Upper lobe of left lung (tissue), 4 donors: Measurements from ENCODE around the gene RELL1.

ENCODE experiments used
- EP300 ChIP-seq, 4 donors: sonication (generic); formaldehyde crosslinking; IDR thresholded peaks; one replicate each; pipeline ENCODE4 v1.5.1; 2017; ENCODE audit warnings: antibody characterized with exemption in 4 of 4, control low read depth in 2 of 4
- TF ChIP-seq, protein P1 (sequence below), 6 experiments: fragments of 450-650 bp in 4 of 6; fragments of 200-600 bp in 2 of 6; sonication (generic) in 2 of 6; IDR thresholded peaks; one replicate each; pipeline ENCODE4 v1.5.1; 2016 to 2019; ENCODE audit warnings: antibody characterized with exemption in 6 of 6

DNA sequence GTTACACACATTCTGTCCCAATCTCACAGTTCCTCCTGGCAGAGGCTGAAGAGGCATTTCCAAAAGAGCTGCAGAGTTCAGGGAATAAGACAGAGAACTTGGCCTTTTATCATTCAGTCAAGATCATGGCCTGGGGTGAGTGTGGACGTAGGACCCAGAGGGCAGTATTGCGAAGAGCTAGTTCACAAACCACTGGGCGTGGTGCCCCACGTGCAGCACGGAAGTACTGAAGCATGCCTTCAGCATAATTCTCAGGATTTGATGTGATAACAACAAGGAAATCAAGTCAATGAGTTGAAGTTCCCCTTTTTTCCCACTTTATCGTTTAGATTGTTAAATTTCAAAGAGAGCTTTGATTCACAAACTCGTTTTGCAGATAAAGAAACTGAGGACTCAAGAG is 117.7 kb downstream of the RELL1 start:
- TF ChIP-seq, protein P1, sequence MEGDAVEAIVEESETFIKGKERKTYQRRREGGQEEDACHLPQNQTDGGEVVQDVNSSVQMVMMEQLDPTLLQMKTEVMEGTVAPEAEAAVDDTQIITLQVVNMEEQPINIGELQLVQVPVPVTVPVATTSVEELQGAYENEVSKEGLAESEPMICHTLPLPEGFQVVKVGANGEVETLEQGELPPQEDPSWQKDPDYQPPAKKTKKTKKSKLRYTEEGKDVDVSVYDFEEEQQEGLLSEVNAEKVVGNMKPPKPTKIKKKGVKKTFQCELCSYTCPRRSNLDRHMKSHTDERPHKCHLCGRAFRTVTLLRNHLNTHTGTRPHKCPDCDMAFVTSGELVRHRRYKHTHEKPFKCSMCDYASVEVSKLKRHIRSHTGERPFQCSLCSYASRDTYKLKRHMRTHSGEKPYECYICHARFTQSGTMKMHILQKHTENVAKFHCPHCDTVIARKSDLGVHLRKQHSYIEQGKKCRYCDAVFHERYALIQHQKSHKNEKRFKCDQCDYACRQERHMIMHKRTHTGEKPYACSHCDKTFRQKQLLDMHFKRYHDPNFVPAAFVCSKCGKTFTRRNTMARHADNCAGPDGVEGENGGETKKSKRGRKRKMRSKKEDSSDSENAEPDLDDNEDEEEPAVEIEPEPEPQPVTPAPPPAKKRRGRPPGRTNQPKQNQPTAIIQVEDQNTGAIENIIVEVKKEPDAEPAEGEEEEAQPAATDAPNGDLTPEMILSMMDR (IDR thresholded peaks at IDR 0.05) = no peak
- no peak for TF ChIP-seq EP300 (IDR thresholded peaks at IDR 0.05)
